HepG2 (cell line): ENCODE results near the gene DLAT. TPM values are rescaled to one million over a fixed set of nuclear protein-coding genes. Genes with fewer than 3 reads are reported as not detected.

ENCODE experiments used
- CCDC6 ChIP-seq: sonication (generic); formaldehyde crosslinking; IDR thresholded peaks from 2 replicates; pipeline ENCODE4 v1.8.1; 2022; ENCODE audit warnings: mild to moderate bottlenecking, missing genetic modification reagents, moderate library complexity
- KDM1A ChIP-seq: IDR thresholded peaks from 2 replicates; pipeline ENCODE4 v1.6.1; 2016; ENCODE audit warnings: missing compliant biosample characterization
- NFIB ChIP-seq: sonication (generic); formaldehyde crosslinking; IDR thresholded peaks from 2 replicates; pipeline ENCODE4 v1.9.0; 2021; ENCODE audit warnings: missing genetic modification reagents, mild to moderate bottlenecking, borderline replicate concordance
- NR0B2 ChIP-seq: sonication (generic); formaldehyde crosslinking; IDR thresholded peaks from 2 replicates; pipeline ENCODE4 v1.4.0; 2020; ENCODE audit warnings: mild to moderate bottlenecking, missing genetic modification reagents
- POLR2AphosphoS5 ChIP-seq: IDR thresholded peaks from 2 replicates; pipeline ENCODE4 v1.6.1; 2012; ENCODE audit warnings: low read depth, low read length
- RELA ChIP-seq: sonication (generic); formaldehyde crosslinking; IDR thresholded peaks from 2 replicates; pipeline ENCODE4 v1.4.0; 2020; ENCODE audit warnings: missing genetic modification reagents
- RNF219 ChIP-seq: sonication (generic); formaldehyde crosslinking; IDR thresholded peaks from 2 replicates; pipeline ENCODE4 v1.5.0; 2020; ENCODE audit warnings: mild to moderate bottlenecking, missing genetic modification reagents
- SNRNP70 ChIP-seq: fragments of 200-400 bp; formaldehyde crosslinking; IDR thresholded peaks from 2 replicates; pipeline ENCODE4 v1.6.1; 2017; ENCODE audit warnings: mild to moderate bottlenecking, low read depth, low read length, moderate library complexity
- TFE3 ChIP-seq: IDR thresholded peaks from 2 replicates; pipeline ENCODE4 v1.6.1; 2016
- ZBTB7B ChIP-seq: sonication (generic); formaldehyde crosslinking; IDR thresholded peaks from 2 replicates; pipeline ENCODE4 v1.4.0; 2020; ENCODE audit warnings: missing genetic modification reagents
- ZNF12 ChIP-seq: sonication (generic); formaldehyde crosslinking; IDR thresholded peaks from 2 replicates; pipeline ENCODE4 v1.5.0; 2020; ENCODE audit warnings: missing genetic modification reagents
- ZNF124 ChIP-seq: sonication (generic); formaldehyde crosslinking; IDR thresholded peaks from 2 replicates; pipeline ENCODE4 v1.4.0; 2020; ENCODE audit warnings: missing genetic modification reagents
- ZNF274 ChIP-seq: sonication (generic); formaldehyde crosslinking; IDR thresholded peaks from 2 replicates; pipeline ENCODE4 v1.5.1; 2020; ENCODE audit warnings: mild to moderate bottlenecking, missing genetic modification reagents
- ZNF276 ChIP-seq: sonication (generic); formaldehyde crosslinking; IDR thresholded peaks from 2 replicates; pipeline ENCODE4 v1.4.0; 2020; ENCODE audit warnings: mild to moderate bottlenecking, low read depth, missing genetic modification reagents
- ZNF292 ChIP-seq: sonication (generic); formaldehyde crosslinking; IDR thresholded peaks from 2 replicates; pipeline ENCODE4 v1.8.1; 2022; ENCODE audit warnings: mild to moderate bottlenecking, low read depth, missing genetic modification reagents, borderline replicate concordance
- ZNF331 ChIP-seq: sonication (generic); formaldehyde crosslinking; IDR thresholded peaks from 2 replicates; pipeline ENCODE4 v1.4.0; 2020; ENCODE audit warnings: missing genetic modification reagents
- ZNF713 ChIP-seq: sonication (generic); formaldehyde crosslinking; IDR thresholded peaks from 2 replicates; pipeline ENCODE4 v1.4.0; 2020; ENCODE audit warnings: mild to moderate bottlenecking, missing genetic modification reagents
- ZNF768 ChIP-seq: sonication (generic); formaldehyde crosslinking; IDR thresholded peaks from 2 replicates; pipeline ENCODE4 v1.4.0; 2020; ENCODE audit warnings: missing genetic modification reagents
- ZNF777 ChIP-seq: sonication (generic); formaldehyde crosslinking; IDR thresholded peaks from 2 replicates; pipeline ENCODE4 v1.4.0; 2020; ENCODE audit warnings: missing genetic modification reagents
- ZNF883 ChIP-seq: sonication (generic); formaldehyde crosslinking; IDR thresholded peaks from 2 replicates; pipeline ENCODE4 v1.5.1; 2020; ENCODE audit warnings: mild to moderate bottlenecking, missing genetic modification reagents; ENCODE audit errors: not compliant biosample characterization
- ZSCAN25 ChIP-seq: sonication (generic); formaldehyde crosslinking; IDR thresholded peaks from 2 replicates; pipeline ENCODE4 v1.8.0; 2022; ENCODE audit warnings: mild to moderate bottlenecking, missing genetic modification reagents
- ZUFSP ChIP-seq: sonication (generic); formaldehyde crosslinking; IDR thresholded peaks from 2 replicates; pipeline ENCODE4 v1.9.0; 2021; ENCODE audit warnings: missing genetic modification reagents, mild to moderate bottlenecking, borderline replicate concordance
- polyA plus RNA-seq, 8 experiments: library from polyadenylated mRNA; depleted of rRNA in 3 of 8; stranded (reverse) in 7 of 8; unstranded in 1 of 8; fragments of >200 nt; fragmentation: Illumina TruSeq in 4 of 8; extraction: Trizol in 4 of 8; gene quantifications; 2 replicates each; pipeline versions ENCODE4 v1.2.1 to v1.2.3, GENCODE V29; 2011 to 2016; ENCODE audit warnings: low read depth in 4 of 8, missing spikeins in 1 of 8, mixed read lengths in 1 of 8; ENCODE audit not compliant: insufficient read depth in 1 of 8
- total RNA-seq, 5 experiments: library from RNA; depleted of rRNA; stranded (reverse); fragments of >200 nt; fragmentation: Illumina TruSeq; extraction: Trizol; gene quantifications; 2 replicates each; pipeline ENCODE4 v1.2.3, GENCODE V29; 2016; ENCODE audit warnings: low read depth in 1 of 5

DLAT gene
- total and polyA plus RNA-seq, 2 of the 13 experiments (the other 11 are each of a cell fraction or from before 2014, with no cell fraction given) = 26.4 to 62.2 TPM

GRCh38 chr11:112024773-112025678, at the start of gene DLAT (continued):
- peak; percentile 53; the same call in 1 of the 2 replicates for TF ChIP-seq TFE3 (CRISPR knock-in tag)
- peak; percentile 83 for TF ChIP-seq ZNF883 (CRISPR knock-in tag)
- TF ChIP-seq ZNF124 (CRISPR knock-in tag) = peak; percentile 92
- no peak for TF ChIP-seq ZUFSP (CRISPR knock-in tag)
- peak; percentile 88 for TF ChIP-seq NR0B2 (CRISPR knock-in tag)
- peak; percentile 63 for TF ChIP-seq ZNF331
- TF ChIP-seq ZNF12 = 0 out of 2 replicates have a peak, but pooled peaks have one; percentile 16
- peak; percentile 28; the same call in 1 of the 2 replicates for TF ChIP-seq ZSCAN25 (CRISPR knock-in tag)
- TF ChIP-seq RNF219 = no peak
- TF ChIP-seq KDM1A (CRISPR knock-in tag) = no peak
- TF ChIP-seq RELA (CRISPR knock-in tag) = no peak
- TF ChIP-seq ZBTB7B = peak; percentile 78
- peak; percentile 81 for TF ChIP-seq ZNF777 (CRISPR knock-in tag)
- peak; percentile 60; the same call in 1 of the 2 replicates for TF ChIP-seq ZNF292 (CRISPR knock-in tag)
- TF ChIP-seq ZNF768 (CRISPR knock-in tag) = peak; percentile 52
- TF ChIP-seq POLR2AphosphoS5 = peak; percentile 93
- TF ChIP-seq CCDC6 (CRISPR knock-in tag) = peak; percentile 90
- no peak for TF ChIP-seq ZNF713 (CRISPR knock-in tag)
- TF ChIP-seq ZNF276 = peak; percentile 87; the same call in 1 of the 2 replicates
- peak; percentile 93 for TF ChIP-seq ZNF274
- TF ChIP-seq SNRNP70 = no peak
- TF ChIP-seq NFIB (CRISPR knock-in tag) = no peak
